ENCODE results near the gene TSPAN13. TPM values are rescaled to one million over a fixed set of nuclear protein-coding genes. Genes with fewer than 3 reads are reported as not detected.

TSPAN13 gene
- total and polyA plus RNA-seq, 4 experiments from 2014 or later: 0.11 to 0.42 TPM; not detected in 2

Other genes with a start within 250 kb of the TSPAN13 start
- not detected for gene LRRC72, start 226.9 kb upstream of the TSPAN13 start, total RNA-seq
- gene LRRC72, start 226.9 kb upstream of the TSPAN13 start, polyA plus RNA-seq: not detected
- gene ANKMY2, start 108.0 kb upstream of the TSPAN13 start, total RNA-seq: 10 to 100 TPM; 13.6 to 20.3 TPM
- 10 to 100 TPM; 14.9 to 21.4 TPM for gene ANKMY2, start 108.0 kb upstream of the TSPAN13 start, polyA plus RNA-seq
- gene BZW2, start 107.6 kb upstream of the TSPAN13 start, total RNA-seq: 10 to 100 TPM; 18.6 to 18.7 TPM
- 10 to 100 TPM; 48.4 to 58.7 TPM for gene BZW2, start 107.6 kb upstream of the TSPAN13 start, polyA plus RNA-seq
- not detected for gene AGR2, start 51.2 kb downstream of the TSPAN13 start, total RNA-seq
- not detected for gene AGR2, start 51.2 kb downstream of the TSPAN13 start, polyA plus RNA-seq
- not detected for gene AGR3, start 128.2 kb downstream of the TSPAN13 start, total RNA-seq
- not detected for gene AGR3, start 128.2 kb downstream of the TSPAN13 start, polyA plus RNA-seq